H1 (cell line): Measurements from ENCODE around the gene MRPL28. TPM values are rescaled to one million over a fixed set of nuclear protein-coding genes. Genes with fewer than 3 reads are reported as not detected.

Experiments used
- BACH1 ChIP-seq: IDR thresholded peaks from 2 replicates; pipeline ENCODE4 v1.6.1; 2012; ENCODE audit warnings: low read length, improper control_type of control experiment
- CTBP2 ChIP-seq: IDR thresholded peaks from 2 replicates; pipeline ENCODE4 v1.7.0; 2011; ENCODE audit warnings: borderline replicate concordance, mild to moderate bottlenecking, moderate library complexity, mixed read lengths, low read length; ENCODE audit not compliant: insufficient read depth, insufficient read length
- CTCF ChIP-seq, 3 experiments: IDR thresholded peaks; 1 replicate in 2 of 3; 2 replicates in 1 of 3; pipeline versions ENCODE4 v1.5.1 to v1.6.1; 2011; ENCODE audit warnings: low read length in 3 of 3, mild to moderate bottlenecking in 3 of 3, inconsistent platforms in 2 of 3, low read depth in 1 of 3, moderate library complexity in 1 of 3; ENCODE audit not compliant: insufficient read depth in 1 of 3; ENCODE audit errors: control extremely low read depth in 1 of 3
- E2F6 ChIP-seq: IDR thresholded peaks from 2 replicates; pipeline ENCODE4 v1.6.1; 2012; ENCODE audit warnings: inconsistent platforms
- HDAC2 ChIP-seq, 2 experiments: fragments of 300-600 bp in 1 of 2; sonication (generic) in 1 of 2; IDR thresholded peaks; 2 replicates each; pipeline ENCODE4 v1.6.1; 2011 to 2012; ENCODE audit warnings: low read depth in 2 of 2, low read length in 2 of 2, mild to moderate bottlenecking in 2 of 2, moderate library complexity in 2 of 2, borderline replicate concordance in 1 of 2, inconsistent platforms in 1 of 2
- KDM4A ChIP-seq: IDR thresholded peaks from one replicate; pipeline ENCODE4 v1.7.1; 2012; ENCODE audit warnings: low read depth, mild to moderate bottlenecking, moderate library complexity, low read length, inconsistent platforms; ENCODE audit not compliant: severe bottlenecking
- NANOG ChIP-seq: IDR thresholded peaks from 2 replicates; pipeline ENCODE4 v1.6.1; 2011; ENCODE audit warnings: low read length, low read depth, mild to moderate bottlenecking, inconsistent platforms; ENCODE audit not compliant: insufficient read depth, poor library complexity, severe bottlenecking
- NRF1 ChIP-seq: IDR thresholded peaks from 2 replicates; pipeline ENCODE4 v1.6.1; 2011; ENCODE audit warnings: mild to moderate bottlenecking, low read depth, low read length, improper control_type of control experiment
- PHF8 ChIP-seq: fragments of 200-600 bp; sonication (generic); conservative IDR thresholded peaks from 2 replicates; pipeline ENCODE4 v1.7.1; 2012; ENCODE audit warnings: low read depth, mild to moderate bottlenecking, inconsistent platforms, low read length, moderate library complexity
- POLR2A ChIP-seq, 2 experiments: IDR thresholded peaks; 1 replicate in 1 of 2; 2 replicates in 1 of 2; pipeline ENCODE4 v1.6.1; 2011; ENCODE audit warnings: low read depth in 2 of 2, low read length in 2 of 2, mild to moderate bottlenecking in 2 of 2; ENCODE audit errors: control extremely low read depth in 1 of 2
- SP4 ChIP-seq: IDR thresholded peaks from 2 replicates; pipeline ENCODE4 v1.6.1; 2012; ENCODE audit warnings: low read length, inconsistent platforms
- TAF1 ChIP-seq: IDR thresholded peaks from 2 replicates; pipeline ENCODE4 v1.6.1; 2011; ENCODE audit warnings: mild to moderate bottlenecking, low read depth, low read length
- TAF7 ChIP-seq: optimal IDR thresholded peaks from 2 replicates; pipeline ENCODE3; 2011; ENCODE audit warnings: low read depth, mild to moderate bottlenecking, inconsistent platforms, low read length, moderate library complexity, borderline replicate concordance
- polyA plus RNA-seq, 7 experiments: library from polyadenylated mRNA; depleted of rRNA in 3 of 7; stranded (reverse) in 5 of 7; unstranded in 2 of 7; fragments of >200 nt in 5 of 7; fragments of 200-250 nt in 2 of 7; gene quantifications; 1 replicate in 5 of 7; 2 replicates in 1 of 7; 4 replicates in 1 of 7; pipeline versions ENCODE4 v1.2.1 to v1.2.3, GENCODE V29; 2011 to 2013; ENCODE audit warnings: missing spikeins in 2 of 7, mixed read lengths in 2 of 7
- total RNA-seq: library from RNA; stranded (reverse); fragmentation: NEBNext Ultra II Directional; extraction: Animal tissue kit (Norgen Biotek cat#: 25700); gene quantifications from 2 replicates; pipeline ENCODE4 v1.2.1, GENCODE V29; 2021

The MRPL28 gene
- total and polyA plus RNA-seq, 2 of the 8 experiments (the other 6 are each of a cell fraction or from before 2014, with no cell fraction given): 88.9 to 188 TPM

GRCh38 chr16:401468-402348 is 31.4 kb upstream of the MRPL28 start, which contains the start of gene DECR2 (continued):
- peak; percentile 47; the same call in 1 of the 2 replicates for TF ChIP-seq E2F6
- TF ChIP-seq TAF1: peak; percentile 76
- TF ChIP-seq POLR2A (IDR thresholded peaks at IDR 0.05; ENCODE audit: control extremely low read depth in 1 of 2, low read depth in 2 of 2, low read length in 2 of 2): peak; percentile 69 to 87
- peak; percentile 73; the same call in 1 of the 2 replicates for TF ChIP-seq PHF8
- peak; percentile 61; the same call in 1 of the 2 replicates for TF ChIP-seq SP4
- peak; percentile 55 for TF ChIP-seq KDM4A
- TF ChIP-seq NANOG: peak; percentile 27
- no peak for TF ChIP-seq HDAC2 (IDR thresholded peaks at IDR 0.05; ENCODE audit: borderline replicate concordance in 1 of 2, low read depth in 2 of 2, low read length in 2 of 2)
- TF ChIP-seq CTBP2: no peak
- TF ChIP-seq CTCF (IDR thresholded peaks at IDR 0.05; ENCODE audit: control extremely low read depth in 1 of 3, insufficient read depth in 1 of 3, low read depth in 1 of 3, low read length in 3 of 3): peak; percentile 9 to 25 (median 12); a peak in 3 of 4 replicates
- TF ChIP-seq BACH1: peak; percentile 47; the same call in 1 of the 2 replicates
- peak; percentile 57 for TF ChIP-seq NRF1
- peak; percentile 35 for TF ChIP-seq TAF7
